Tibial nerve (tissue), 3 donors: ENCODE results near the gene TVP23B.
"Not testable (repeated sequence)": the region's sequence is repeated elsewhere in the genome, so short reads cannot be mapped to it uniquely, and the experiment has no call there.

Experiments
- CTCF ChIP-seq, 5 experiments: fragments of 200-600 bp in 3 of 5; fragments of 450-650 bp in 2 of 5; sonication (generic) in 3 of 5; IDR thresholded peaks; one replicate each; pipeline ENCODE4 v1.5.1; 2016 to 2019; ENCODE audit warnings: antibody characterized with exemption in 5 of 5, mild to moderate bottlenecking in 3 of 5, moderate library complexity in 2 of 5
- POLR2A ChIP-seq, 2 donors: fragments of 450-650 bp; IDR thresholded peaks; one replicate each; pipeline ENCODE4 v1.6.1; 2017; ENCODE audit warnings: antibody characterized with exemption in 2 of 2, mild to moderate bottlenecking in 2 of 2, moderate library complexity in 2 of 2

GRCh38 chr17:18746551-18746950, 34.4 kb upstream of the TVP23B start:
- not testable (repeated sequence) for TF ChIP-seq POLR2A, CTCF (IDR thresholded peaks at IDR 0.05)
